SU-DHL-6 (cell line): ENCODE results near the gene GABRB1.

Experiments used
- H2AFZ ChIP-seq: fragments of 200-600 bp; sonication (generic); 2 replicates; pipeline ENCODE4 v1.6.1; 2014; ENCODE audit warnings: low read depth, mild to moderate bottlenecking, moderate library complexity, mixed read lengths, antibody characterized with exemption, low read length; ENCODE audit not compliant: severe bottlenecking
- H3F3A ChIP-seq: fragments of 200-600 bp; shearing (Covaris generic); 2 replicates; pipeline ENCODE4 v1.6.0; 2016; ENCODE audit warnings: antibody characterized with exemption, mild to moderate bottlenecking; ENCODE audit not compliant: insufficient read depth
- H3K27ac ChIP-seq: fragments of 200-600 bp; sonication (generic); 2 replicates; pipeline ENCODE4 v1.5.1; 2016; ENCODE audit warnings: low read depth, mild to moderate bottlenecking, low read length, moderate library complexity, mixed read lengths
- H3K27me3 ChIP-seq: fragments of 200-600 bp; sonication (generic), shearing (Covaris generic); 2 replicates; pipeline ENCODE4 v1.6.0; 2014; ENCODE audit warnings: mild to moderate bottlenecking, low read length
- H3K36me3 ChIP-seq: fragments of 200-600 bp; sonication (generic); 2 replicates; pipeline ENCODE4 v1.6.1; 2014; ENCODE audit warnings: mild to moderate bottlenecking, low read length, mixed read lengths
- H3K4me2 ChIP-seq: fragments of 300-600, 200-600 bp; shearing (Covaris generic), sonication (generic); 2 replicates; pipeline ENCODE4 v1.6.0; 2014; ENCODE audit warnings: low read length, low read depth, mild to moderate bottlenecking; ENCODE audit not compliant: poor library complexity, severe bottlenecking
- H3K4me3 ChIP-seq: fragments of 200-600 bp; sonication (generic); 2 replicates; pipeline ENCODE4 v1.5.1; 2014; ENCODE audit warnings: antibody characterized with exemption, low read length, mild to moderate bottlenecking, mixed read lengths; ENCODE audit not compliant: insufficient read depth, poor library complexity, severe bottlenecking
- H3K79me2 ChIP-seq: fragments of 200-600 bp; sonication (generic); 2 replicates; pipeline ENCODE4 v1.6.1; 2014; ENCODE audit warnings: mild to moderate bottlenecking, low read length, moderate library complexity; ENCODE audit not compliant: insufficient read depth
- H3K9ac ChIP-seq: fragments of 200-600 bp; sonication (generic); 2 replicates; pipeline ENCODE4 v1.7.0; 2014; ENCODE audit warnings: mild to moderate bottlenecking, low read length
- H3K9me2 ChIP-seq: fragments of 200-600 bp; sonication (generic); replicated peaks from 2 replicates; pipeline ENCODE4 v1.6.1; 2014; ENCODE audit warnings: low read length; ENCODE audit not compliant: insufficient read depth
- H3K9me3 ChIP-seq: fragments of 200-600 bp; sonication (generic); 2 replicates; pipeline ENCODE4 v1.6.1; 2014; ENCODE audit warnings: low read length, mixed read lengths; ENCODE audit not compliant: insufficient read depth
- H4K20me1 ChIP-seq: fragments of 200-600 bp; sonication (generic); 2 replicates; pipeline ENCODE4 v1.6.1; 2014; ENCODE audit warnings: low read depth, mild to moderate bottlenecking, antibody characterized with exemption, low read length, moderate library complexity, mixed read lengths
- EZH2phosphoT487 ChIP-seq: fragments of 200-600 bp; sonication (generic), shearing (Covaris generic); conservative IDR thresholded peaks from 2 replicates; pipeline ENCODE4 v1.6.1; 2018; ENCODE audit warnings: mild to moderate bottlenecking, antibody characterized with exemption, low read length, moderate library complexity, mixed read lengths
- TF ChIP-seq, protein P1 (sequence below): fragments of 200-600 bp; sonication (generic); IDR thresholded peaks from one replicate; pipeline ENCODE4 v1.5.1; 2017; ENCODE audit warnings: antibody characterized with exemption, mild to moderate bottlenecking, low read length, moderate library complexity; ENCODE audit not compliant: insufficient read depth, poor library complexity, severe bottlenecking

Gene GABRB1

DNA sequence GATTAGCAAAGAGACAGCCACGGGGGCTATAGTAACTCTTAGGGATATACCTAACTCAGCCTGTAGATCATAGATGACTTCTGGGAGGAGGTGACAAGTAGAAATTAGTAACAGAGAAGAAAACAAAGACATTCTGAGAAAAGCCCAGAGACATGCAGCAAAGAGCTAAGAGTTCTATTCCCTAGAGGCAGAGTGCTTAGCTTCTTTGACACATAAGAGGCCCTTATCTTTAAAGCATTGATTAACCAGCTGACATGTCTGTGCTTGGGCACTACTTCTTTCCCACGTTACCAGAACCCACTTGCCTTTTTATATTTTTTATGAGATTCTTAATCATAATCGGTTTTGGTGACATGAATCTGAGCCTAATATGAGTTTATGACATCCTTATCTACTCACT is 179.5 kb downstream of the GABRB1 start:
- H3K36me3 ChIP-seq = no peaks in the 10 kb centered on the region
- H3K9ac ChIP-seq = no peak overlapping the region
- no peaks in the 10 kb centered on the region for H4K20me1 ChIP-seq
- H3K79me2 ChIP-seq = no peaks in the 10 kb centered on the region
- H3K9me3 ChIP-seq = no peaks in the 10 kb centered on the region
- no peak overlapping the region for H3K4me3 ChIP-seq
- no peak overlapping the region for H3K27ac ChIP-seq
- TF ChIP-seq EZH2phosphoT487 = no peak
- TF ChIP-seq, protein P1, sequence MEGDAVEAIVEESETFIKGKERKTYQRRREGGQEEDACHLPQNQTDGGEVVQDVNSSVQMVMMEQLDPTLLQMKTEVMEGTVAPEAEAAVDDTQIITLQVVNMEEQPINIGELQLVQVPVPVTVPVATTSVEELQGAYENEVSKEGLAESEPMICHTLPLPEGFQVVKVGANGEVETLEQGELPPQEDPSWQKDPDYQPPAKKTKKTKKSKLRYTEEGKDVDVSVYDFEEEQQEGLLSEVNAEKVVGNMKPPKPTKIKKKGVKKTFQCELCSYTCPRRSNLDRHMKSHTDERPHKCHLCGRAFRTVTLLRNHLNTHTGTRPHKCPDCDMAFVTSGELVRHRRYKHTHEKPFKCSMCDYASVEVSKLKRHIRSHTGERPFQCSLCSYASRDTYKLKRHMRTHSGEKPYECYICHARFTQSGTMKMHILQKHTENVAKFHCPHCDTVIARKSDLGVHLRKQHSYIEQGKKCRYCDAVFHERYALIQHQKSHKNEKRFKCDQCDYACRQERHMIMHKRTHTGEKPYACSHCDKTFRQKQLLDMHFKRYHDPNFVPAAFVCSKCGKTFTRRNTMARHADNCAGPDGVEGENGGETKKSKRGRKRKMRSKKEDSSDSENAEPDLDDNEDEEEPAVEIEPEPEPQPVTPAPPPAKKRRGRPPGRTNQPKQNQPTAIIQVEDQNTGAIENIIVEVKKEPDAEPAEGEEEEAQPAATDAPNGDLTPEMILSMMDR = no peak
- H3K4me2 ChIP-seq = no peak overlapping the region
- no peaks in the 10 kb centered on the region for H3K27me3 ChIP-seq
- H2AFZ ChIP-seq = no peak overlapping the region
- H3K9me2 ChIP-seq = no peaks in the 10 kb centered on the region
- no peaks in the 10 kb centered on the region for H3F3A ChIP-seq

DNA sequence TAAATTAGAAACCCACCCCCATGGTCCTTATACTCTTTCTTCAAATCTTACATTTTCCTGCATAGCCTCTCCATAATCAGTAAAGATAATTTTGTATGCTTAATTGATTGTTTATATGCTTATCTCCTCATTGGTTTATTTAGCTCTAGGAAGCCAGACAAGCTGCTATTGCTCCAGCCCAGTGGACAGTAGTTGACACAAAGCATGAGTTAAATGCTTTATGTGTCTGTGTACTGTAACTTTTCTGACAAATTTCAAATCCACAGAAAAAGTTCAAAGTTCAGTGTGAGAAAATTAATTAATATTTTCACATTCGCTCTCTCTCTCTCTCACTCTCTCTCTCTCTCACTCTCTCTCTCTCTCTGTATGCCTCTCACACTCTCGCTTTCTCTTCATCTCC is 181.7 kb downstream of the GABRB1 start:
- H3K4me2 ChIP-seq = no peak overlapping the region
- H4K20me1 ChIP-seq = no peaks in the 10 kb centered on the region
- no peak overlapping the region for H2AFZ ChIP-seq
- no peaks in the 10 kb centered on the region for H3K9me3 ChIP-seq
- H3K9me2 ChIP-seq = no peaks in the 10 kb centered on the region
- no peak overlapping the region for H3K4me3 ChIP-seq
- H3K27ac ChIP-seq = no peak overlapping the region
- H3K9ac ChIP-seq = no peak overlapping the region
- no peaks in the 10 kb centered on the region for H3K27me3 ChIP-seq
- no peaks in the 10 kb centered on the region for H3F3A ChIP-seq
- TF ChIP-seq, protein P1 = no peak
- no peak for TF ChIP-seq EZH2phosphoT487
- no peaks in the 10 kb centered on the region for H3K36me3 ChIP-seq
- no peaks in the 10 kb centered on the region for H3K79me2 ChIP-seq

DNA sequence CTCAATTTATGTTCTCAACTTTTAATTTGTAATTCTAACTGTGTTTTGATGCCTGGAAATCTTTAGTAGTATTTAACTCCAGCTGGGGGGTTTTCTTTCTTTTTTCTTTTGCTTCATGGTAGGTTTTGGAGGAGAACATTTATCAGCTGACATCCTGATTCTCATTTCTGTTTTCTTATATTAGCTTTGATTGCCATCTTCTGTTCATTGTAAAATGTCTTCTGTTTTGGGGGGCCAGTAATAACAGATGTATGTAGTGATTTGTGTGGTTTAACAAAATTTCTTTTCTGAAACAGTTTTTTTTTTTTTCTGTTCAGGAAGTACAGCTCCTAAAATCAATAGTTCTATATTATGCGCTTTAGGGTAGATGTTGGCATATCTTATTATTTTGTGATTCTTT is 182.2 kb downstream of the GABRB1 start:
- Histone ChIP-seq H3K9me3 (no peaks in the 10 kb centered on the region), H4K20me1 (no peaks in the 10 kb centered on the region), H3K36me3 (no peaks in the 10 kb centered on the region), H3K9me2 (no peaks in the 10 kb centered on the region), H3K4me3 (no peak overlapping the region), H3K9ac (no peak overlapping the region), H3K4me2 (no peak overlapping the region), H3K27ac (no peak overlapping the region), H3F3A (no peaks in the 10 kb centered on the region), H2AFZ (no peak overlapping the region), H3K79me2 (no peaks in the 10 kb centered on the region), H3K27me3 (no peaks in the 10 kb centered on the region)
- TF ChIP-seq, protein P1 = no peak
- TF ChIP-seq EZH2phosphoT487 = no peak
